ENCODE results near the gene CMC1.

CMC1 gene

DNA sequence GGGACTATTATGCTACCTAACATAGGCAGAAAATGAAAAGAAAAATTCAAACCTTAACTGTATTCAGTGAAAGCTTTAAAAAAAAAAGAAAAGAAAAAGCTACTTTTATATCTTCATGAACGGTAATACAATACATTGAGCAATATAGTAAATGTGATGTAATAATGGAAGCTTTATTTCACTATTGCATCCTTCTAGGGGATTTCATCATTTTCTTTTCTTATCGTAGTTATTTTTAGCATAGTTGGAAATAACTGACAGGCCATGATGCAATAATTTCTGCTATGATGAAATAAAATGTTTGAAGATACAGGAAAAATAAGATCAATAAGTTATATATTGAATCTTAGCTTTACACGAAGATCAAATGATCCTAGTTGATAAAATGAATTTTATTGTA is 66.8 kb downstream of the CMC1 start:
- DNase-seq, result no peak

DNA sequence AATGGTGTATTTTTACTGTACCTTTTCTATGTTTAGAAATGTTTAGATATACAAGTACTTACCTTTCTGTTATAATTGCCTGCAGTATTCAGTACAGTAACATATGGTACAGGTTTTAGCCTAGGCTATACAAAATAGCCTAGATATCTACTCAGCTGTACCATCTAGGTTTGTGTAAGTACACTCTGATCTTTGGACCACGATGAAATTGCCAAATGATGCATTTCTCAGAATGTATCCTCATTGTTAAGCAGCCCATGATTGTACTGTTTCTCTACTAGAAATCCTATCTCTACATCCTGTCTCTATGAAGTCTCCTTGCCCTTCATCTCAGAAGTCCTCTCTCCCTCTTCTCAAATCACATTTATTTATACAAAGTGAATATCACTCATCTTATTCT is 74.3 kb downstream of the CMC1 start:
- DNase-seq, result no peak

GRCh38 chr3:28316226-28316625 is 74.8 kb downstream of the CMC1 start:
- DNase-seq, result no peak

- peak; percentile 57 for DNase-seq
Measured at GRCh38 chr3:28317438-28318022, 76.1 kb downstream of the CMC1 start.

- DNase-seq, result no peak
Measured at GRCh38 chr3:28320981-28321380, 79.6 kb downstream of the CMC1 start.

DNA sequence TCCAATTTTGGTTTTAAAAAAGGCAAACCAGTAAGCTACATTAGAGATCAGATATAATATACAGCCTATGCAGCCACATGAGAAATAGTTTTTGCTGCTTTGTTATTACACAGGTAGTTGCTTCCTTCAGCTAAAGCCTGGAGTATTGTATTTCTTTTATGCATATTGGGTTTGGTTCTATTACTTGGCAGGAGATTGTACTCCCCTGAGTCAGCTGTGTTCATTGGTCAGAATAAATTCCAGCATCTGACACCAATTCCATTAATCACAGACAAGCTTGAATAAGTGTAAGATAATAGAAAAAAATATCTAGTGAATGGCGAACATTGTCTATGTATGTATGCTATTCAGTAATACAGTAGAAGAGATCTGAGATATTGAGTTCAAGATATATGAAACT is 81.0 kb downstream of the CMC1 start:
- no peak for DNase-seq

GRCh38 chr3:28326458-28326926 is 85.1 kb downstream of the CMC1 start:
- no peak for DNase-seq

DNA sequence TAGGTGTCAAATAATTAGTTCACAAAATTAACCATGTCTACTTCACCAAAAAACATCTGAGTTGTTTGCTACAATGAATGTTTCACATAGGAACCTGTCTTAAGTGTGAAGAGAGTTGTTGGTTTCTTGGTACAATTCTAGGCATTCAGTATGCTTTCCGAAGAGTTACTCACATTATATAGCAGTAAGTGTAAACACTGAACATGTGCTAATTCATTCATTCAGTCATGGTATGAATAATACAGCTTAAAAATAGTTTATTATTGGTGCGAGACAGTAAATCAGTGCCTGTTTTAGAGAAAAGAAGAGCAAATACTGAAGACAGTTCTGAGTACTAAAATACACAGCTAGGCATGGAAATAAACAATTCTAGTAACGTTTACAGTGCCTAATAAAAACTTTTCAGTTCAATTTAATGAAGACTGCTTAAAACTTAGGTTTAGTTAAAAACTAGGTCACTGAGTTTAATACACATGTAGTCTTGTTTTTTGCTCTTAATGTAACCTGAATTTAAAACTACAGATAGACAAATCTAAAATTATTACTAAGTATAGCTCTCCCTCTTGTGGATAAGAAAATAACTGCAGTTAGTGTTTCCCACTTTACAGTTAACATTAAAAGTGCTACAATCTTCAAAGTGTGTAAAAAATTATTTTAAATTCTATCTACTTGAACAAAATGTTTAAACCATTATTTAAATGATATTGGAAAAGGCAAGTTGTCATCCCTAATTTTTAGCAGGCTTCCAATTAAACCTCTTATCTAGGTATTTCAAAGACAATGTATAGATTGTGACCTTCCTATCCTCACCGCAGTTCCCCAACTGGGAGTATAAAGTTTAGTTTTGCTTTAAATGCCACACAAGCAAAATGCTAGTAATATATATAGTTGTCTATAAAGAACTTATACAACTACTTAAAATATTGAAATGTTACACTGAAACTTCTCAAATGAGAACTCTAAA is 87.1 kb downstream of the CMC1 start:
- peak; percentile 24 for DNase-seq

GRCh38 chr3:28334552-28334951 is 93.1 kb downstream of the CMC1 start:
- no peak for DNase-seq

DNA sequence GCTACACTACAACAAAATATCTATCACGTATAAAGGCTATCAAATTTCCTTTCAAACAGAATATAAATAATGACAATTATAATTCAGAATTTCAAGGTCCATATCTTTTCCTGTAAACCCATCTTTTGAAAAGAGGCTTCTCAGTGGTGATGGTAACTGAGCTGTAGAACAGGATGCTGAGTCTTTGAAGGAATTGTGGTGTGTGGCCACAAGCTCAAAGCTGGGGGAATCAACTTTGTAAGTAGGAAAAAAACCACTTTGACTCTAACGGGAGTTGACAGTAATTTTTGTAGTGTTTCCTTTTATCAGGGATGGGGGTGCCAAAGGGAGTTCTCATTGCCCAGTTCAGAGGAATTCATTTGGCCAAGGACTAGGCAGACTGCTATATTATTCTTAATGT is 93.8 kb downstream of the CMC1 start:
- DNase-seq, result no peak

DNA sequence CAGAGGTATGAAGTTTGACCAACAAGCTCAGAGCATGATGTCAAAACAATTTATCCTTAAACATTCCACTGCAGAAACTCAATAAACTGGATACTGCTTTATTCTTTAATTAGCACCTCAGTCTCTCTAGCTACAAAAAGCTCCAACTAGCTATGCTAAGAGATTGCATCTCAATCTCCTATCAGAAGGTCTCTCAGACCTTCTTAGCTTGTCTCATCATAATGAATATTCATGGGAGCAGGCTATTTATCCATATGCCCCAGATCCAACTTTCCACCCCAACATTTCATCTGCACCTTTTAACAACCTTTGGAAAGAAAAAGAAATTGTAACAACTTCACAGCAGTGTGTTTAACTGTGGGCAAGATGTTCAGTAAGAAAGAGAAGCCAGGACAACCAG is 95.8 kb downstream of the CMC1 start:
- DNase-seq, result no peak

GRCh38 chr3:28343144-28343543 is 101.7 kb downstream of the CMC1 start:
- no peak for DNase-seq

DNA sequence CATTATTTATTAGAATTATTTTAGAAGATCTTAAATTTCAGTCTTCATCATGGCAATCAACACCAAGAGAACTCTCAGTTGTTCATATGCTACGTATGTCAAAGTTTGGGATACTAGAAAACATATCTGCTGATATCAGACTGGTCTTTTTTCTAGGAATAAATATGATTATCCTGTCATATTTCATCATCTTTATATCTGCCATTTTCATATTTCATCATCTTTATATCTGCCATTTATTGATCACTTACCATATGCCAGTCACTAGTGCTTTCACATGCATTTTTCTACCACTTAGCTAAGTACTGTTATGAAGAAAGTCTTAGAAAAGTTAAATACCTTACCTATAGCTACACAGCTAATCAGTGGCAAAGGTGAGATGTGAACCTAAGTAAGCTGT is 104.3 kb downstream of the CMC1 start:
- no peak for DNase-seq

DNA sequence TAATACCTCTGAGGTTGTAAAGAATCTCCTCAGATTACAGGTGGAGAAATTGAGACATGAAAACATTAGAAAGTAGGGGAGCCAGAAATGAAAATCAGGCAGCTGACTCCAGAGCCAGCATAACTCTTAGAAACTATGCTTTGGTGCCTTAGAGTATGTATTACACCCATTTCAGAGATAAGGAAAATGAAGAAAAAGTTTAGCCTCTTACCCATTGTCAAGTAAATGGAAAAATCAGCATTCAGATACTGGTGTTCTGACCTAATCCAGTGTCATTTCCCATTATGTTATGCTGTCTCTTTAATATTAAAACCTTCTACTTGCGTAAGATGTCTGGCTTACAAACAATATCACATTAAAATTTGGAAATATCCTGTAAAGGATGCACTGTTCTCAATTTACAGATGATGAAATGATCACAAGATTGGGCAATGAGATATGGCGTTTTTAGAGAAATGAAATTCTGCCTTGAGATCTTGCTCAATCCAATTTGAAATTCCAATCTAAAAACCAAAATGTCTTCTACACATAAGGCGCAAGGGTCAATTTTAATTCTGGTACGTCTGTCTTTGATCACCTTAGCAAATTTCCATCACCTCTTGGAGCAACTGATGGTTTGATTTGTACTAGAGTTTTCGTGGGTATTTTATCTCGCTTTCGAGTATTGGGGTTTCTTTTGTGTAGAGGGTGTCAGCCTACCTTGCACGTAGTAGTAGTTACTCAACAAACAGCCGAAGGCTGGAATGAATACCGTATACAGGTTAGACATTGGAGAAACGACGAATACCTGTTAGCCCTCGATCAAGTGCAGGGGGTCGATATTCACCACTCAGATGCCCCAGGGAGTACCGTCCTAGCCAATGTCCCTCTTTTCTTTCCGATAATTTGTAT is 106.2 kb downstream of the CMC1 start:
- peak; percentile 19 for DNase-seq

DNA sequence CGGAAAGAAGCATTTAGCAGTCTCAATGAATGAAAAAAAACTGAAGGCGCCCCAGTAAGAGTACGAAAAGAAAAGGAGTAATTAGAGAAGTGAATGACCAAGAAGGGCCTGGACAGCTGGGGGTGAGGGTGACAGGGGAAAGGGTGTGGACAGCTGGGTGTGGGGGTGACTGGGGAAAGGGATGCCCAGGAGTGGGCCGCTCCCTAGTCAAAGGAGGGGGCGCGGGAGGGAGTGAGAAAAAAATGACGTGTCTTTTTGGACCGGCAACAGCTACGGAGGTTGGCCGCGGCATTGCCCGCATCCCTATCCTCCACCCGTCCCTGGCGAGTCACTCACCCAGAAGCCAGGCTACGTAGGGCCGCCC is 106.8 kb downstream of the CMC1 start:
- no peak for DNase-seq

DNA sequence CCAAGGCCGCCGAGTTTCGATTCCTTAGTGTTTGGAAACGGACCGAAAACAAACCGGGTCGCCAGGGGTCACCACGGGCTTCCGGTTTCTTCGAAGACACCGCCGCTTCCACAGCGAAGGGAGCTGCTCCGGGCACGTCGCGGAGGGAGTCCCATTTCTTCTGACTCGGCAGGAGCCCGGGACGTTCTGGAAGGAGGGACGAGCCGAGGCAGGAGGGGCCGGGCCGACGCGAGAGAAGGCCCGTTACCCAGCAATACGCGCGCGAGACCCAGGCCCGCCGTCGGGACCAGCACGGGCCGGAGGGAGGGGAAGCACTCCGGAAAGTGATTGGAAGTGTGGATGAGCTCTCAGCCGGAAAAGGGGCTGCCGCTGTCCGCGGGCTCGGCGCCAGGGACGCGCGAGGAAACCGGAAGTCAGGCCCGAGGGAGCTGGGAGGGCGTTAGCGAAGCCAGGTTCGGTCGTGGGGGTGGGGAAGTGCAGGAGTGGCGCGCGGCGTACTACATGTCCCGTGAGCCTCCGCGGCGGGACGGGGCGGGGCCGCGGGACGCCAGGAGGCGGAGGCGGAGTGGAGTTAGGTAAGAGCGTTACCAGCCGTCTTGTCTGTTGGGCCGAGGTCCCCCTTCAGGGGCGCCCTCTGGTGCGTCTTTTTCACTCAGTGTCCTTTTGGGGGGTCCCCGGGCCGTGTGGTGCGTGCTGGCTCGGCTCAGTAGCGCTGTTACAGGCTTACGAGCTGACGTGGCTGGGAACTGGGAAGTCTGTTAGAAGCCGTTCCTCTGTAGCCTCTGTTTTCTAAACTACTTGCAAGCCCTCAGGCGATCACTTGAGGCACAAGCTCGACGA is 107.4 kb downstream of the CMC1 start, which contains the start of the genes AZI2 and ZCWPW2:
Gene AZI2, minus strand, starts transcription at position 196 of the 840 bp plus-strand sequence. CDS start 8,207 bp downstream, outside the sequence.
Gene ZCWPW2, plus strand, starts transcription at position 93 of the 840 bp plus-strand sequence. CDS start 64,348 bp downstream, outside the sequence.
- peak; percentile 89 for DNase-seq

DNA sequence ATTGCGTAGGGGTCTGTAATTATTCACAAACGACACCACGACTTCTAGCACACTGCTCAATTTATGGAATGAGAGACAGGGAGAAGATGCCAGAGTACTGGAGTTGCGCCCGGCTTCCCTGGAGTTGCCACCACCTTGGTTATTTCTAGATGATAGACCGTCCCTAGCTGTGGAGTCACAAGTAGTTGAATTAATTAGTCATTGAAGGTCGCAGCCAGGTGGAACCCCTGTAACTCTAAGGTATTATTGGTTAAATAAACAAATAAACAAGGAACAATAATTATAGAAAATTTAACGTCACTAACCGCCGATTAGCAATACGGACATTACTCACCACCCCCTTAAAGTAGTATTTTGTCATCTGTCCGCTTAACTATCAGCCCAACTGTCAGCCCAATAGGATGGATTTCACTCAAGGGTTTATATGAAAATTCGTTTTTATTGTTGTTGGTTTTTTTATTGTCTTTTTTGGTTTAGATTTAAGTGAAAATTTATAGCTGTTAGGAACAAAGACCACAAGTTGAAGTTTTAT is 108.1 kb downstream of the CMC1 start:
- no peak for DNase-seq

Measured in DMS53 (cell line).